GM18868 (cell line): ENCODE results near the gene HCK.

Experiments
- ATAC-seq: cut with Tn5 transposase; IDR thresholded peaks from one replicate; pipeline ENCODE4 v1.9.1; 2021; ENCODE audit warnings: mild to moderate bottlenecking, moderate library complexity; ENCODE audit not compliant: unreplicated experiment

Gene HCK

GRCh38 chr20:32125506-32125905 is 73.5 kb downstream of the HCK start:
- ATAC-seq, result no peak

GRCh38 chr20:32126919-32127318 is 74.9 kb downstream of the HCK start:
- no peak for ATAC-seq

GRCh38 chr20:32127347-32127746 is 75.3 kb downstream of the HCK start:
- ATAC-seq, result no peak

- no peak for ATAC-seq
These were observed 76.1 kb downstream of the HCK start for GRCh38 chr20:32128167-32128566.

- no peak for ATAC-seq
These were observed 77.8 kb downstream of the HCK start for GRCh38 chr20:32129863-32130262.

- no peak for ATAC-seq
These were observed 78.3 kb downstream of the HCK start for GRCh38 chr20:32130352-32130751.

- ATAC-seq, result no peak
These were observed 78.9 kb downstream of the HCK start for GRCh38 chr20:32130965-32131364.

GRCh38 chr20:32132911-32133549 is 81.0 kb downstream of the HCK start:
- peak; percentile 81 for ATAC-seq

- ATAC-seq, result no peak
These were observed 82.0 kb downstream of the HCK start for GRCh38 chr20:32134026-32134425.

- no peak for ATAC-seq
These were observed 84.0 kb downstream of the HCK start for GRCh38 chr20:32135983-32136515.

- no peak for ATAC-seq
These were observed 86.9 kb downstream of the HCK start for GRCh38 chr20:32138921-32139320.

- ATAC-seq, result no peak
These were observed 87.9 kb downstream of the HCK start for GRCh38 chr20:32139947-32140346.

GRCh38 chr20:32140603-32141002 is 88.6 kb downstream of the HCK start:
- no peak for ATAC-seq

GRCh38 chr20:32141465-32141980 is 89.5 kb downstream of the HCK start:
- ATAC-seq, result no peak

GRCh38 chr20:32142088-32142487 is 90.0 kb downstream of the HCK start:
- ATAC-seq, result no peak

- ATAC-seq, result no peak
These were observed 90.9 kb downstream of the HCK start for GRCh38 chr20:32142991-32143390.

GRCh38 chr20:32144898-32145662 is 93.0 kb downstream of the HCK start:
- no peak for ATAC-seq

GRCh38 chr20:32149566-32150170 is 97.6 kb downstream of the HCK start:
- no peak for ATAC-seq

- ATAC-seq, result no peak
These were observed 98.3 kb downstream of the HCK start for GRCh38 chr20:32150291-32150848.
